GM15510 (cell line): ENCODE measurements around the gene DDX39B.

ENCODE experiments used
- POLR2A ChIP-seq: IDR thresholded peaks from 3 replicates; pipeline ENCODE4 v1.6.1; 2011; ENCODE audit warnings: borderline replicate concordance; ENCODE audit not compliant: insufficient read length; ENCODE audit errors: extremely low read depth

The DDX39B gene

GRCh38 chr6:31541658-31542521 lies at the start of gene DDX39B:
DDX39B (minus strand) TSS chr6:31542003; CDS start chr6:31540532, 1,471 bp downstream.
- TF ChIP-seq POLR2A: peak; percentile 90

- TF ChIP-seq POLR2A: no peak
Measured at GRCh38 chr6:31588871-31589650, 47.3 kb upstream of the DDX39B start.

DNA sequence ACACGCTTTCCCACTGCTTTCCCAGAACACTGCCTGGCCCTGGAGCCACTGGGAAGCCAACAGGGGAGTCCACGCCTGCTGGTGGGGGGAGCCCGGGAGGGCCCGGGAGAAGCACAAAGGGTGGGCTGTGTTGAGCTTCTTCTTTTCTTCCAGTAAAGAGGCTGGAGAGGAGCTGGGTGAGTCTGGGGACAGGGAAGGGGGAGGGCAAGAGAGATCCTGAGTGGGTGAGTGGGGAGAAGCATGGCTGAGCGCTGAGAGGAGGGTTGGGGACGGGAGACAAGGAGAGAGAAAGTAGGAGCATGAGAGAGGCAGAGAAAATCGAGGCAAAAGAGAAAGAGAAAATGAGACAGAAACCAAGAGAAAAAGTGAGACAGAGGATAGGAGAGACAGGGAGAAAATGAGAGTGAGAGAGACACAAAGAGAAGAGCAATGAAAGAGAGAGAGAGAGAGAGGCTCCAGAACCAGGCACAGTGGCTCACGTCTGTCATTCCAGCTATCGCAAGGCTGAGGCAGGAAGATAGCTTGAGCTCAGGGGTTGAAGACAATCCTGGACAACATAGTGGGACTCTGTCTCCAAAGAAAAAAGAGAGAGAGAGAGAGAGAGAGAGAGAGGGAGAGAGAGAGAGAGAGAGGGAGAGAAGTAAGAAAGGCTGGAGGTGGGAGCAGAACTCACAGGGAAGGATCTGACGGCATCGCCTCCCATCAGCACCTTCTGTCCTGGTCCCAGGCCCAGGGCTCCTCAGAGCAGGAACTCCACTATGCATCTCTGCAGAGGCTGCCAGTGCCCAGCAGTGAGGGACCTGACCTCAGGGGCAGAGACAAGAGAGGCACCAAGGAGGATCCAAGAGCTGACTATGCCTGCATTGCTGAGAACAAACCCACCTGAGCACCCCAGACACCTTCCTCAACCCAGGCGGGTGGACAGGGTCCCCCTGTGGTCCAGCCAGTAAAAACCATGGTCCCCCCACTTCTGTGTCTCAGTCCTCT lies 46.3 kb upstream of the DDX39B start:
- TF ChIP-seq POLR2A: no peak

GRCh38 chr6:31586599-31587281 lies 44.9 kb upstream of the DDX39B start:
- TF ChIP-seq POLR2A: peak; percentile 45

DNA sequence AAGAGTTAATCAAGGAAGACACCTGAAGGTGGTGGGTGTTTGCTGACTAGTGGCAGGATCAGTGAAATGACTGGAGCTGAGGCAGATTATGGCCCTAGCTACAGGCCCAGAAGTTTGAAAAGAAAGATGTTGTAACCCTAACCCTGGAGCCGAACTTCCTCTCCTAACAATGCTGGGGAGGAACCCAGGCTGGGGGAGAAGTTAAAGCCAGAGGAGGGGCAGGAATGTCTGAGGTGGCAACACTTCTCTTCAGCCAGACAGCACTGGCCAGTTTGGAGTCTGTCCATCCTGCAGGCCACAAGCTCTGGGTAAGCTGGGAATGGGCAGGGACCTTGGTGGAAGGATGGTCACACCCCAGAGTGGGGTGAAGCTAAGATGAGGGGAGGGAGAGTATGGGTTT lies 44.2 kb upstream of the DDX39B start, which contains the start of gene LST1:
LST1 (plus strand) TSS at position 270 of the 400 bp plus-strand sequence. CDS start 1,023 bp downstream, outside the sequence.
- no peak for TF ChIP-seq POLR2A

GRCh38 chr6:31585491-31585890 lies 43.7 kb upstream of the DDX39B start:
- no peak for TF ChIP-seq POLR2A

DNA sequence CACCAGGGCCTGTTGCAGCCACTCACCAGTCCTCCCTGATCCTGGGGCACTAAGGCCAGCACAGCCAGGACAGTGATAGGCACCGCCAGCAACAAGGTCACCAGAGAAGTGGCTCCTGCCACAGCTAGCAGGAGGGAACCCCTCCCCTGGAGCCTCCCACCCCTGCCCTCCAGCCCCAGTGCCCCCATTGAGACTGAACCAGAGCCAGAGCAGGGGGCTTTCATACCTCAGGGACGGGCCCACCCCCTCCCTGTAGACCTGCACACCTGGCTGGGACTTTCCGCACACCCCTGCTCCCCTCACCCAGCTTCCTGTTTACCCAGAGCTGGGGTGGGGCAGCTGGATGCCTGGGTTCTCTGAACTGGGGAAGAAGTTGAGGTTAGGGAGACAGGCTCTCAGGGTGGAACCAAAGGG lies 40.4 kb upstream of the DDX39B start, which contains the start of gene LTB:
LTB (minus strand) TSS at position 195 of the 414 bp plus-strand sequence; CDS start at position 188, 7 bp downstream.
- peak; percentile 45 for TF ChIP-seq POLR2A

DNA sequence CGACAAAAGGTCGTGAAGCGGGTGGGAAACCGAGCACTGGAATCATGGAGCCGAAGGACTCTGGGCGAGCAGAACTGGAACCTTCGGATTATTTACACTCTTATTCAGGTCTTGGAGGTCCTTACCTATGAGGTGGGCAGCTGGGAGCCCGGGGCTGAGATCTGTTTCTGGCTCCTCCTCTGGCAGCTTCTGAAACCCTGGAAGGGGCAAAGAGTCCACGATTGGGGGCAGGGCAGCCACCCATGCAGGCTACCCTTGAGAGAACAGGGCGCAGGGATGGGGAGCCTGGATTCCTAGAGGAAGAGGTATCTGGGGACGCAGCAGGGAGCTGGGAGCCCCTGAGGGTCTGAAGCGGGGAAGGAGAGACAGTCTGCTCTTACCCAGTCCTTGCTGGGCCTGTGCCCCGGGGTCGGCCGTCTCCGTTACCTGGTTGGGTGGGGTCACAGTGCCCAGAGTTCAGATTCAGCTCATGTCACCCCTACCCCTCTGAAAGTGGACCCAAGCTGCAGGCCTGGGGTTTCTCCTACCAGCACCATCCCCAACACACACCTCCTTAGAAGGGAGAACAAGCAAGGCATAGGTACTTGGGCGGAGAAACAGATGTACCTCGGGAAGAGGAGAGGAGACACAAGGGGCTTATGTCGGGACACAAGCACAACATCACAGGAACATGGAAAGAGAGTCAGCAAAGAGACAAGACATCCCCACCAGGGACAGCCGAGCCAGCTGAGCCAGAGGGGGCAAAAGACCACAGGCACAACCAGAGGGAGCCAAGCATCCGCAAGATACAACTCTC lies 39.8 kb upstream of the DDX39B start:
- no peak for TF ChIP-seq POLR2A

DNA sequence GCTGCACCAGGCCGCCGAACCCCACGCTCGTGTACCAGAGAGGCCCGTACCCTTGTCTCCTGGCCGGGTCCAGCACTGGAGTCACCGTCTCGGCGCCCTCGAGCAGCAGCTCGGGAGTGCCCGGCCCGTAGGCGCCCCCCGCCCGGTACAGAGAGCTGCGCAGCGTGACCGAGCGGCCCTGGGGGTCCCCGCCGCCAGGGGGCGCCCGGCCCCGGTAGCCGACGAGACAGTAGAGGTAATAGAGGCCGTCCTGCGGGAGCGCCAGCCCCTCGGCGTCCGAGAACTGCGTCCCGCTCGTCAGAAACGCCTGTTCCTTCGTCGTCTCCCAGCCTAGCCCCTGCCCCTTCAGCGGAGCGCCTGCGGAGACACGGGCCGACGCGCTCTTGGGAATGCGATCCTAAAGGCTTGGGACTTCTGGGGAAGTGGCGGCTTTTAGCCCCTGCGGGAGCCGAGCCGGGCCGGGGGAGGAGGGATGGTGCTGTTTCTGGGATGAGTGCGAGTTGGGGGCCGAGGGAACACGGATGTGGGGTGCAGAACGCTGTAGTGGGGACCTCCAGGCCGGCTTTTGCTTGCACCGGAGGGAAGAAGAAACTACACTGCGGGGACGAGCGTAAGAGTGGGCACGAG lies 39.1 kb upstream of the DDX39B start:
- peak; percentile 50 for TF ChIP-seq POLR2A

DNA sequence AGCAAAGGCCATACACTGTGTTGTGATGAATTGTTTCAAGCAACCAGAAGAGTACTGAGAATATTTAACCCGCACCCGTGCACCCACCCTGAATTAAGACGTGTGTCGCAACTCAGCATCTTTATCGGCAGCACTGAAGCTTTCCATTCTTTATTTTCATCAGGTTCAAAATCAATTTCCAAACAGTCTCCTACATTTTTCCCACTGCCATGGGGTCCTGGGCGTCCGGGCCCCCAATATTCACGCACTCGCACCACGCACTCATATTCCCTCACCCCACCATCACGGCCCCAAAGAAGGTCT lies 38.6 kb upstream of the DDX39B start:
- TF ChIP-seq POLR2A: no peak

GRCh38 chr6:31579546-31580437 lies 38.0 kb upstream of the DDX39B start:
- no peak for TF ChIP-seq POLR2A

DNA sequence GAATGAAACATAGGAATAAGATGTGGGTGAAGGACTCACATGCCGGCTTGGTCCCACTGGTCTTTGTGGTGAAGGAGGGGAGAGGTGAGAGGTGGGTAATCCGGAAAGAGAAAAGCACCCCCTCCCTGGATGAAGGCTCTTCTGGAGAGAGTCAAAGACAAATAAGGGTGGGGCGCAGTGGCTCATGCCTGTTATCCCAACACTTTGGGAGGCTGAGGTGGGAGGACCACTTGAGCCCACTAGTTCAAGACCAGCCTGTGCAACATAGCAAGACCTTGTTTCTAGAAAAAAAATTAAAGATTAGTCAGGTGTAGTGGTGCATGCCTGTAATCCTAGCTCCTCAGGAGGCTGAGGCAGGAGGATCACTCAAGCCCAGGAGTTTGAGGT lies 37.3 kb upstream of the DDX39B start:
- TF ChIP-seq POLR2A: no peak
